ENCODE results near the gene DPH7.

GRCh38 chr9:137620581-137620980 lies 41.9 kb upstream of the DPH7 start:
- no peak for TF ChIP-seq CTCF (IDR thresholded peaks at IDR 0.05)
- no peak for TF ChIP-seq POLR2A (IDR thresholded peaks at IDR 0.05)

Data from tibial nerve (tissue), 3 donors.